Activated CD4-positive, alpha-beta T cell treated with anti-CD3 and anti-CD28 coated beads, Interleukin-10, Interleukin-2, amounts not matched to agents 100 ng/mL and 50 ng/mL, durations not matched to agents 16 hours and 8 hours (primary cell): ENCODE results near the gene COG6.

Experiments
- DNase-seq: peaks from one replicate; pipeline ENCODE4 v3.0.0-alpha.2; 2020

Gene COG6

DNA sequence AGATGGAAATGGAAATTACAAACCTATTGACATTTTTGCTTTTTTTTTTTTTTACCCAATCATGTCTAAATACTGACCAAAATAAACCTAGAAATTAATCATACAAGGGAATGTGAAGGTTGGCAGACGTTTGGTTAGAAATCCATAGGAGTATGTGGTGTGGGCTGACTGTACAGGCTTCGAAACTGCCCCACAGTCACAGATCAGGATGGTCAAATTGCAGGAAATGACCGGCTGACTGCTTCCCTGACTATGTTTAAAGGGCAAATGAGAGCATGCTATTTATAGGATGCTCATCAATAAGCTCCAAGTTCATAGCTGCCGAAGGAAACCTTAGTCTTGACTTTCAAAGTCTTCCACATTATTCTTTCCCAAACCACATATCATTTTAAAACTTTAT is 118.4 kb downstream of the COG6 start:
- no peak for DNase-seq

DNA sequence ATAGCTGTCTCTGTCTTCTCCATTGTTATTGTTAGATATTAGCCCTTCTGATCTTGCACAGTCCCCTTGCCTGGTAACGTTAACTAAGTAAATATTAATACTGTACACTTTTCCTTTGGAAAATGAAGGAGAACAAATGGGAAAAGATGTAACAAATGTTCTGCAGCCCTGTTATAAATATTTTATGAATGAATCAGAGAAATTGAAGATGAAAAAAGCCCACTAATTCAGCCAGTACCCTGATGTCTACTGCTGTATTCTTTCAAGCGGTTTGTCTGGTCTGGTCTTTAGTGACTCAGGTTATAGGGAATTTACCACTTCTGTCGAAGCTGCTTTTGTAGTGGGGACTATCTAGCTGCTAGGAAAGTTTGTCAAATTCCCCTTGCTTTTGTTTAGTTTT is 121.0 kb downstream of the COG6 start:
- DNase-seq: peak; percentile 32

DNA sequence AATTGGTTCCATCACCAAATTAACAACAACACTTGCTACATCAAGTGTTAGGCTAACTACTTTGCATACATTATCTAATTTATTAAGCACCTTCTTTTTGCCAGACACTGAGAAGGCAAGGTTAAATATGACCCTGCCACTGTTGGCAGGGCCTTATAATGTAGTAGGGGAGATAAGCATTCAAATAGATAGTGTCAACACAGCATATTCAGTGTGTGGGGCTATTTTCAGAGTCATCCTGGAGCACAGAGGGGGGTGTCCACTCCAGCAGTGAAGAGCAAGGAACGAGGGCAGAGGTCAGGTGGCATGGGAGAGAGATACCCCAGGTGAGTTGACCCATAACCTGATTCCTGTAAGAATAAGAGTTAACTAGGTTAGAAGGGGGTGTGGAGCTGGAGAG is 121.6 kb downstream of the COG6 start:
- no peak for DNase-seq

DNA sequence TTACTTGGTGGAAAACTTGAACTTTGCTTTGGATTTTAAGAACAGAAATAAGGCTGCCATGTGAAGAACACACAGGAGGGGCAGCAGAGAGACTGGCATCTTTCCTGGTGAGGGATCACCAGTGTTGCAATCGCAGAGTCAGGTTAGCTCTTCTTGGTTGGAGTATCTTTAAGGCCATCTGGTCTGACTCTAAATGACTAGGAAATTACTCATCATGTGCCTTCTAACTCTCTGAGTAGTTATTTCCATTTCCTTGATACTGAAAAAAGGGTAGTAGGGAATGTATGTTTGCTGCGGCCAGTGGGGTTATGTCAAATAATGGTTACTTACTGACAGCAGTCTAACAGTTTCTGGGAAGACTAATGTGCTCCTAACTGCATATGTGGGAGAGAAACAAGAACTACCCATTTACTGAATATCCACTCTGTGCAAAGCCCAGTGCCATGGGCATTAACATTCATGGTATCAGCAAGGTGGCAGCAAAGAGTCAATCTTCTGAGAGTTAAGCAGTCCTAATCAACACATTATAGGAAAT is 122.1 kb downstream of the COG6 start:
- peak; percentile 67 for DNase-seq

DNA sequence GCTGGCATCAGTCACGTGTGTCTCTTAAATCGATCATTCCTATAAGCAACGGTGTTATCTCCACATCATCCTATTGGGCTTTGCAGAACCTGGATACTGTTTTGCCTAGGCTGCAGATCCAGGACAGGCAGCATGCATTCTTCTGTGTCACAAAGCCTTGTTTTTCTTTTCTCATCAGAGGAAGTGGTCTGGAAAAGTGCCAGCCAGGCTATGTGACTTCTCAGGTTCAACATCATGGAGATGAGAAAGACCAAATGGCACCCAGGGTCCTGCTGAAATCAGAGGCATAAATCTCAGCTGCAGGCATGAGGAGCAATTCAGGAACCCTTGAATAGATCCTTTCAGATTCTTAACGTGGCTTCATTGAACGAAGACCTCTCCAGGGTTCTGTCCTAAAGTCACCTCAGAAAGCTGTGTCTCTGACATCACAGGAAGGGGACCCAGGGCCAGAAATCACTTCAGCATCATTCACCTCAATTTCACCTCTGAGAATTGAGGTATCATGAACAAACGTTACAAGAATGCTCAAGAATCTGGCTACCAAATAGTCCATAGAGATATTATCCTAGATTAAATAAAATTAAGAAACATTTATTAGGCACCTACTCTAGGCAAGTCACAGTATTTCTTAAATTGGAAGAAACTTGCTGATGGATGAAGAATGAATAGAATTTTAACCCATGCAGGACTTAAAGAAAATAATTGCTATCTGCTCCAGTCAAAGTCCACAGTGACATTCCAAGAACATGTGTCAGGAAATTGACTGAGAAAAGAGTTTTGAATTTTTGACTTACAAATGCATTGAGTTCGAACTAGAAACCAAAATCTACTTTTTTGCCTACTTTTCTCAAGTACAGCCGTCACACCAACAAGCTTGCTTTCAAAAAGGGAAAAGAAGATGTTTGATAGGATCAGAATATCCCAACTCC is 124.1 kb downstream of the COG6 start:
- DNase-seq: no peak

DNA sequence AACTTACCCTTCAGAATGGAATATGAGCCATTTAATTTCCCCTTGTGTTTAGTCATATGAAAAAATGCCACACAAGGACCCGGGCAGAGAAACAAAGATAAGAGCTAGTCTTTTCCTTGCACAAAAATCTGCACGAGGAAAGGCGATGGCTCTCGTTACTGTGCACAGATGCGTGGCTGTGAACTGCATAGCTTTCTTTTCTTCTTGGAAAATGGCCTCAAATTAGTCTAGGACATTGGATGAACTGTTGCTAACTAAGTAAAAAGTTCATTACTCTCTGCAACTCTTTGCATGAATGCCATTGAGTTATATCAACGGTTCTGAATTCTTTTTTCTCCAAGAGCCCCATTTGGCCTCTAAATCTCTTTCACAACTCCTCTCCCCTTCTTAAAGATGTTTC is 125.2 kb downstream of the COG6 start:
- no peak for DNase-seq

DNA sequence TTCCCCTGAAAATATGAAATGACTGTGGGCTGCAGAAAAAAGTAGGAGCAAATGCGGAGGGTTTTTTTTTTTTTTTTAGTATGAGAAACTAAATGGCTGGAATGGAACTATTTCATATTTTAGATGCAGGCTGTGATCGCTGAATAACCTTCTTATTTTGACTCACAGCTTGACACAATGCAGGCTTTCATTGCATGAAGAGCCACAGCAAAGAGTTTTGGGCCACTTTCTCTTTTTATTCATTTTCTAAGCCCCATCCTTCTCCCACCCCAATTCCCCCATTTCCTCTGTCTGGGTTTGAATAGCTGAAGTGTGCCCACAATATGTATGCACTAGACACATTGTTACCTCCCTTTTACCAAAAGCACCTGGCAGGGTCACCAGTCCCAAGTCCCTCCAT is 125.9 kb downstream of the COG6 start:
- no peak for DNase-seq

DNA sequence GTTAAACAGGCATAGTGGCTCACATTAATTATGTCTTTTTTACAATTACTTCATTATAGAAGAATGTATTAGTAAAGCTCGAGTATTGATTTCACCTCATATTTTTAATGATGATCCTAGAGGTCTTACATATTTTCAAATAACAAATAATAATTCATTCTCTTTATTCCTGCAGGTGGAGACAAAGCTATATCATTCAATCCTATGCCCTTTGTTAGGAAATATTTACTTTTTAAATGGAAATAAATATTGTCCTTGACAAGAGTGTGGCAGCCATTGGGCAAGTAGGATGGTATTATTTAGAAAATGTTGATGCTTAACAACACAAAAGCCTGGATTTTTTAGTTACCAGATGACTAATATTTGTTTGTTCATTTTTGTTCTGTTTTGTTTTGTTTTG is 127.6 kb downstream of the COG6 start:
- no peak for DNase-seq

DNA sequence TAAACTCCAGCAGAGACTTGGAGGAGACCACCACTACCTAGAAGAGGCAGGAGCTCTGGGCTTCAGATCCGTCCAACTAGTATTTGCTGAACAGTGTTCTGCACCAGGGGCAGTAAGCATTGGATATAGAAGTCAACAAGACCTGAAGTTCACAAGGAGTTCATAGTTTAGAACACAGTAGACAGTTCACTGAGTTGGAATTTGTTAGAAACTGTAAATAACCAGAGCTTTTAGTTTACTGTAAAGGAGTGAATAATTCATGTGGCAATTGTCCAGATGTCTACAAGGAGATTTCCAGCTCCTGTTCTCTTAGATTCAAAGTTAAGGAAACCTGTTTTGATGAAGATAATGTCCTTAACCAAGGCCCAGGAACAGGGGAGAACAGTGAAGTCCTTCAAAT is 128.9 kb downstream of the COG6 start:
- DNase-seq: no peak

DNA sequence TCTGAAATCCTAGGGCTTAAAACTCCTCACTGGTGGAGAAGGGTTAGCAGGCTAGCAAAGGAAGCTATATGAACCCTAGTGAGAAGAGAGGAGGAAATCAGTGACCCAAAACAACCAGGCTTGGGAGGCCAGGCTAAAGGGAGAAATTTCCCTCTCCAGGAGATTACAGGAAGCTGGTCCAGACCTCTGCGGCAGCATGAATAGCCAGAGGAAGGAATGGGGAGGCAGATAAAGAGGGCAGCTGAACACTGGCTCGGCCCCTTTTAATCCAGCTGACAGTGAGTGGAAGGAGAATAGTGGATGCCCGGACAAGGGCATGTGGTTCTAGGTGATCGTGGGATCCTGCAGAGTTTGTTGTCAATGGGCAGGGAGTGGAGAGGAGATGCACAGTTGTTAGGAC is 130.6 kb downstream of the COG6 start:
- no peak for DNase-seq

DNA sequence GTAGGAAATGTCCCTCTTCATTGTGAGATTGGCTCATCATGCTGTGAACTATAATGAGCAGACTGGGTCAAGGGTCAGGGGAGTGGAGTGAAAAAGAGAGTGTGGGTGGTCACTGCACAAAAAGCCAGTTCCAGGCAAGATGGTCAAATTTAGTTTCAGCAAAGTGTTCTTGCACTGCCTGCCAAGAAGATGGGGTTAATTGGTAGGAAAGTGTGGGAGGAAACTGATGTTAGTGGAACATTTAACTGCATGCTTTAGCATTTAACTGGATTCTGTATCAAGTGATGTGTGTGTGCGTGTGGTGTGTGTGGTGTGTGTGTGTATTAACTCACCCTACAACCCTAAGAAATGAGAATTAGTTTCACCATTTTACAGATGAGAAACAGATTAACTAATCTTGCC is 131.6 kb downstream of the COG6 start:
- DNase-seq: no peak

DNA sequence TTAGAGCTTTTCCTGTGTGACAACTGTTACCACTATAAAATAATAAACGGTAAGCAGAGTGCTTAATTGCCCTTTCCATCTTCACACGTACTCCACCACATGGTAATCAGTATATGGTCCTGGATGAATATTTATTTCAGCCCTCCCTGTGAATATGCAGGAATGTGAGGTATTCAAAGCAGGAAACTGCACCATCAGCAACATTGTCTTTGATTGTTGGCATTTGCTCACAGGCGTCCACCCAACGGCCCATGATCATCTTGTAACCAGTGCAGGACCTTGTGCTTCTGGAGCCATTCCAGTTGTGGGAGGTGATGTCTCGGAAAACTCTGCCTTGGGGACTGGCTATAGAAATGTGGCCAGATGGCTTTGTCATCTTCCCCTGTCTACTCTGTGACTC is 132.6 kb downstream of the COG6 start:
- no peak for DNase-seq

DNA sequence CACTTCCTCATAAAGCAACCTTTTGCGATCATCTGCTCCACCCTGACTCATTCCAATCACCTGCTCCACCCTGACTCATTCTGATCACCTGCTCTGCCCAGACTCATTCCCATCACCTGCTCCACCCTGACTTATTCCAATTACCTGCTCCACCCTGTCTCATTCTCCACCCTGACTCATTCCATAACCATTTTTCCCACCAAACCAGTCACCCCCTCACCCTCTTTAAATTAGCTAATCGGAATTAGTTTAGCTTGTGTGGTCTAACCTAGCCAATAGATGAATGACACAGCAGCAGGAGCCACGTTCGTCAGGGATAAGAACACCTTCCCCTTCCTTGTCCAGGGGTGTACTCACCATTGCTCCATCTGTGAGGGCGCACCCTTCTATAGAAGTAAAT is 134.0 kb downstream of the COG6 start:
- DNase-seq: no peak
